Mammary epithelial cell (primary cell): ENCODE measurements around the gene FAM136A.

Experiments used
- EZH2 ChIP-seq: IDR thresholded peaks from 2 replicates; pipeline ENCODE4 v1.6.1; 2012; ENCODE audit warnings: low read length, inconsistent platforms, borderline replicate concordance
- TF ChIP-seq, protein P1 (sequence below), 2 donors: IDR thresholded peaks in 1 of 2; conservative IDR thresholded peaks in 1 of 2; 2 replicates each; pipeline ENCODE4 v1.5.1; 2011 to 2012; ENCODE audit warnings: inconsistent platforms in 2 of 2, low read length in 2 of 2, mild to moderate bottlenecking in 2 of 2, control low read depth in 1 of 2, low read depth in 1 of 2; ENCODE audit not compliant: insufficient read depth in 1 of 2; ENCODE audit errors: extremely low read depth in 1 of 2

DNA sequence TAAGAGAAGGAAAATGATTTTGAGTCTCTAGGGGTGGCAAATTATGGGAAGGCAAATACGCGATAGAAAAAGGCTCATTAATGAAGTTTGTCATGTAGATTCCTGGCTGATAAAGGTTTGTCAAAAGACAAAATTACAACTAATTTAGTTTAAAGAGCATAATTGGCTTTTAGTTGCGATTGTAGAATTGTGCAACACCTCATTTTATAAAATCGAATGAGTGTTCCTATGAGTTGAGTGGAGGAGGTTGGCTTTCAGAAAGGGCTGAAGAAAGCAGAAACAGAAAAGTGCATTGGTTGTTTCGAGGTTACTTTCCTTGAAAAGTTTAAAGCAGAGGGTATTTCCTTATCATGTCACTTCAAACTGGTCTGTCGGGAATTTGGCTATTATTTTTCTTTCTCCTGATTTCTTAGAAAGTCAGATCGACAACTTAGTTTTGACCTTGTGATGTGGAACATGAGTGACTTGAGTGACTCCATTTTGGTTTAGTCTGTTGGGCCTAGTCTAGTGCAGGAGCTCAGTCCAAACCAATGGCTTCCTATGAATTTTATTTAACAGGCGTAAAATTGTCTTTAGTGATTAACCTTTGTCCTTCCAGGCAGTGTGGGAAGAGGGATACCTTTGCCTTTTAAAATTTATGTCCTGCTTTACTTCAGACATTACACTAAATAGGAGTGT is 46.1 kb downstream of the FAM136A start:
- no peak for TF ChIP-seq EZH2
- TF ChIP-seq, protein P1, sequence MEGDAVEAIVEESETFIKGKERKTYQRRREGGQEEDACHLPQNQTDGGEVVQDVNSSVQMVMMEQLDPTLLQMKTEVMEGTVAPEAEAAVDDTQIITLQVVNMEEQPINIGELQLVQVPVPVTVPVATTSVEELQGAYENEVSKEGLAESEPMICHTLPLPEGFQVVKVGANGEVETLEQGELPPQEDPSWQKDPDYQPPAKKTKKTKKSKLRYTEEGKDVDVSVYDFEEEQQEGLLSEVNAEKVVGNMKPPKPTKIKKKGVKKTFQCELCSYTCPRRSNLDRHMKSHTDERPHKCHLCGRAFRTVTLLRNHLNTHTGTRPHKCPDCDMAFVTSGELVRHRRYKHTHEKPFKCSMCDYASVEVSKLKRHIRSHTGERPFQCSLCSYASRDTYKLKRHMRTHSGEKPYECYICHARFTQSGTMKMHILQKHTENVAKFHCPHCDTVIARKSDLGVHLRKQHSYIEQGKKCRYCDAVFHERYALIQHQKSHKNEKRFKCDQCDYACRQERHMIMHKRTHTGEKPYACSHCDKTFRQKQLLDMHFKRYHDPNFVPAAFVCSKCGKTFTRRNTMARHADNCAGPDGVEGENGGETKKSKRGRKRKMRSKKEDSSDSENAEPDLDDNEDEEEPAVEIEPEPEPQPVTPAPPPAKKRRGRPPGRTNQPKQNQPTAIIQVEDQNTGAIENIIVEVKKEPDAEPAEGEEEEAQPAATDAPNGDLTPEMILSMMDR (conservative IDR thresholded peaks at IDR 0.05 in 1 of 2, IDR thresholded peaks at IDR 0.05 in 1 of 2; ENCODE audit: extremely low read depth in 1 of 2, insufficient read depth in 1 of 2, low read depth in 1 of 2, low read length in 2 of 2), result no peak
